Hematopoietic multipotent progenitor cell treated with erythropoietin and hydrocortisone succinate and interleukin-3 and kit ligand, for 6 days (in vitro differentiated cells): ENCODE results near the gene CT45A3.
"Not testable (repeated sequence)": the region's sequence is repeated elsewhere in the genome, so short reads cannot be mapped to it uniquely, and the experiment has no call there.

Experiments used
- DNase-seq: peaks from one replicate; pipeline ENCODE4 v3.0.0-alpha.2; 2015

CT45A3 gene, protein sequence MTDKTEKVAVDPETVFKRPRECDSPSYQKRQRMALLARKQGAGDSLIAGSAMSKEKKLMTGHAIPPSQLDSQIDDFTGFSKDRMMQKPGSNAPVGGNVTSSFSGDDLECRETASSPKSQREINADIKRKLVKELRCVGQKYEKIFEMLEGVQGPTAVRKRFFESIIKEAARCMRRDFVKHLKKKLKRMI

GRCh38 chrX:135768091-135768490 is at the start of gene CT45A3:
Gene CT45A3, minus strand, starts transcription at chrX:135768191. Its CDS starts 3,747 bp downstream, at chrX:135764444.
- not testable (repeated sequence) for DNase-seq

GRCh38 chrX:135802687-135803086 is 34.7 kb upstream of the CT45A3 start, which contains the start of gene CT45A6:
Gene CT45A6, minus strand, starts transcription at chrX:135802787. Its CDS starts 3,794 bp downstream, at chrX:135798993.
- not testable (repeated sequence) for DNase-seq

DNA sequence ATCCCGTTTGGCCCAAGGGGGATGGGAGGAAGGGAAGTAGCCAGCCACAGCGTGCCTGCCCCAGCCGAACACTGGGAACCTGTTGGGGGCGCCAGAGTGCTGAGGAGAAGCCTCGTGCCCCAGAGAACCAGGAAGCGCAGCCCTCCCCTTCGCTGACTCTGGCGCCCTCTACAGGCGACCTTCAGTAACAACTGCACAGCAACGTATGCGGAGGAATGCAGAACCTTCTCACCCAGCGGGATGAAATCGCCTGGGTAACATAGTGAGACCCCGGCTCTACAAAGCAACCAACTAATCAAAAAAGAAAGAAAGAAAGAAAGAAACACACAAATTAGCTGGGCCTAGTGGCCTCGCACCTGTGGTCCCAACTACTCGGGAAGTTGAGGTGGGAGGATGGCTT is 17.4 kb upstream of the CT45A3 start, which contains the start of gene CT45A5:
TSS of gene CT45A5 (minus strand) at position 101 of the 400 bp plus-strand sequence. CDS start 3,774 bp downstream, outside the sequence.
- not testable (repeated sequence) for DNase-seq

DNA sequence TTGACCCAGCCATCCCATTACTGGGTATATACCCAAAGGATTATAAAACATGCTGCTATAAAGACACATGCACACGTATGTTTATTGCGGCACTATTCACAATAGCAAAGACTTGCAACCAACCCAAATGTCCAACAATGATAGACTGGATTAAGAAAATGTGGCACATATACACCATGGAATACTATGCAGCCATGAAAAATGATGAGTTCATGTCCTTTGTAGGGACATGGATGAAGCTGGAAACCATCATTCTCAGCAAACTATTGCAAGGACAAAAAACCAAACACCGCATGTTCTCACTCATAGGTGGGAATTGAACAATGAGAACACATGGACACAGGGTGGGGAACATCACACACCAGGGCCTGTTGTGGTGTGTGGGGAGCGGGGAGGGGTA is 23.3 kb downstream of the CT45A3 start:
- DNase-seq: not testable (repeated sequence)

DNA sequence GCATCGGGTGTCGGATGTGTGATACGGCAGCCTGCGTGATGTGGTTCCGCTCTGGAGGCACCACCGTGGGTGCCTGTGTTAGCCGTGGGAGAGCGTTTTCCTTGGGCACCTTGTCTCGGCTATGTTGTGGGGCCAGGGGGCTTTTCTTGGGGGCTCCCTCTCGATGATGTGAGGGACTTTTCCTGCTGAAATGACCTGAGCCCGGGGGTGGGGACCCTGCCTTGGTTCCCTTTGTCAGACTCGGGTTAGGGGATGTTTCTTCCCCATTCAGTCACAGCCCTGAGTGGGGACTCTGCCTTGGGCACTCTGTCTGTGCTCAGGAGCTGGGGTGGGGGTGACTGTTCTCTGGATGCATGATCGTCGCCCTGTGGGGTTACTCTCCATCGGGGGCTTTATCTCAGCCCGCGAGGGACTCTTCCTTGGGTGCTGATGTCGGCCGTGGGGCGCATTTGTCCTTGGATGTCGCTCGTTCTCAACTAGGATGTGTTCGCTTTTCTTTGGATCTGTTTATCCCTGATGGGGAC is 26.7 kb downstream of the CT45A3 start:
- no peak for DNase-seq

DNA sequence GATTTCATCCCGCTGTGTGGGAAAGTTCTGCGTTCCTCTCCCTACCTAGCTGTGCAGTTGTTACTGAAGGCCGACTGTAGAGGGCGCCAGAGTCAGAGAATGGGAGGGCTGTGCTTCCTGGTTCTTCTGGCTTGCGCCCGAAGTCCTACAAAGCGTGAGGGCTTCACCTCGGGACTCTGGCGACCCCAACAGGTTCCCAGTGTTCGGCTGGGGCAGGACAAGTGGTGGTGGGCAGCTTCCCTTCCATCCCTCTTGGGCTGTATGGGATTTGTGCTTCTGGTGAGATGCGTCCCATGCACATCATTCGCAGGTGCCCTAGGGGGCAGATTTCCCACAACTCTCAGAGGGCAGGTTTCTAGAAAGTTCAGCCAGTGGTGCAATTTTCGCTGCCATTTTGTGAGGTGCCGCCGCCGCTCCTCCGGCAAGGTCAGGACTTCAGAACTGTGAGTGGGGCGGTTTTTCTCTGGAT is 27.3 kb downstream of the CT45A3 start:
- peak; percentile 76 for DNase-seq

GRCh38 chrX:135737366-135738071 is 30.5 kb downstream of the CT45A3 start:
- peak; percentile 27 for DNase-seq

DNA sequence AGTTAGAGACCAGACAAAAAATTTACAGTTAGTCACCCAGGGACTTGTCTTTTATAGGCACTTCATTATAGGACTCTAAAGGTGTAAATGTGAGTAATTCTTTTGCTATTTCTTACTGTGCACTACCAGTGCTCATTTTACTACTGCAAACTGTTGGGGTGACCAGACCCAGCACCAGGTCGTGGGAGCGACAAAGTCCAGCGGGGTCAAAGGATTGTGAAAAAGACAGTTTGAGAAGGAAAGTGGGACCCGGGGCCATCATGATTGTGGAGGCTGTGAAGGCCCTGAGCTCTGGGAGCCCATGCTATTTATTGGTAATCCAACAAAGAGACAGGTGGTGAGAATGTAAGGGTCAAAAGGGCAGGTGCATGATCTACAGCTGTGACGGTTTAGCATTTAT is 33.3 kb downstream of the CT45A3 start:
- not testable (repeated sequence) for DNase-seq

GRCh38 chrX:135713795-135714194 is 54.2 kb downstream of the CT45A3 start:
- no peak for DNase-seq

- peak; percentile 31 for DNase-seq
Measured at GRCh38 chrX:135713183-135713689, 54.8 kb downstream of the CT45A3 start, which contains the start of gene CT45A1. Gene CT45A1, plus strand, starts transcription at chrX:135713639. Its CDS starts 5,302 bp downstream, at chrX:135718941.
